Transverse colon (tissue), 4 donors: Measurements from ENCODE around the gene PARVA. TPM values are rescaled to one million over a fixed set of nuclear protein-coding genes. Genes with fewer than 3 reads are reported as not detected.
"Not testable (repeated sequence)": the region's sequence is repeated elsewhere in the genome, so short reads cannot be mapped to it uniquely, and the experiment has no call there.

Source experiments
- DNase-seq: peaks from one replicate; pipeline ENCODE4 v3.0.0-alpha.2; 2019
- H3K27ac ChIP-seq, 4 donors: fragments of 200-600 bp; sonication (generic); 2 replicates each; pipeline ENCODE4 v1.5.1; 2016 to 2018; ENCODE audit warnings: inconsistent platforms in 4 of 4
- H3K27me3 ChIP-seq: fragments of 200-600 bp; sonication (generic); 2 replicates; pipeline ENCODE4 v1.5.1; 2017; ENCODE audit warnings: inconsistent platforms
- H3K36me3 ChIP-seq, 4 donors: fragments of 200-600 bp; sonication (generic); 2 replicates each; pipeline ENCODE4 v1.5.1; 2017 to 2019; ENCODE audit warnings: inconsistent platforms in 4 of 4
- H3K4me1 ChIP-seq, 4 donors: fragments of 200-600 bp; sonication (generic); 2 replicates each; pipeline ENCODE4 v1.5.1; 2017 to 2020; ENCODE audit warnings: inconsistent platforms in 4 of 4
- H3K4me3 ChIP-seq, 4 donors: fragments of 200-600 bp; sonication (generic); 1 replicate in 1 of 4; 2 replicates in 3 of 4; pipeline versions ENCODE4 v1.5.1 to v1.6.1; 2017 to 2019; ENCODE audit warnings: inconsistent platforms in 4 of 4
- H3K9me3 ChIP-seq, 2 donors: fragments of 200-600 bp; sonication (generic); 2 replicates each; pipeline ENCODE4 v1.5.1; 2017 to 2019; ENCODE audit warnings: inconsistent platforms in 2 of 2
- CTCF ChIP-seq, 5 experiments: fragments of 200-600 bp in 3 of 5; fragments of 450-650 bp in 2 of 5; sonication (generic) in 3 of 5; IDR thresholded peaks; 1 replicate in 2 of 5; 2 replicates in 3 of 5; pipeline ENCODE4 v1.5.1; 2016 to 2017; ENCODE audit warnings: antibody characterized with exemption in 5 of 5, inconsistent platforms in 3 of 5, mild to moderate bottlenecking in 2 of 5, moderate library complexity in 1 of 5
- EP300 ChIP-seq: sonication (generic); formaldehyde crosslinking; IDR thresholded peaks from one replicate; pipeline ENCODE4 v1.6.1; 2017; ENCODE audit warnings: antibody characterized with exemption, low read depth
- POLR2A ChIP-seq: fragments of 450-650 bp; IDR thresholded peaks from one replicate; pipeline ENCODE4 v1.6.1; 2016; ENCODE audit warnings: antibody characterized with exemption, mild to moderate bottlenecking, moderate library complexity
- POLR2AphosphoS5 ChIP-seq, 3 donors: sonication (generic); formaldehyde crosslinking; IDR thresholded peaks; one replicate each; pipeline ENCODE4 v1.6.1; 2016; ENCODE audit warnings: antibody characterized with exemption in 3 of 3
- WGBS, 2 donors: methylation state at CpG; one replicate each; pipeline ENCODE4 v1.1.5; 2018; ENCODE audit warnings: low coverage in 1 of 2; 5-methylcytosine and 5-hydroxymethylcytosine counted together
- in situ Hi-C, 4 donors: fragments of 200-750 bp; cut with MboI; loops; one replicate each; pipeline versions ENCODE4 v1.15.0 to v1.15.1; 2017; ENCODE audit warnings: low sequenced_read_pairs in 3 of 4, low pct_ligation_motif_present in 1 of 4, low pct_unique_long_range_greater_than_20kb in 1 of 4
- intact Hi-C: fragments of 100-400 bp; cut with DNase I; formaldehyde crosslinking; loops from one replicate; pipeline ENCODE4 v1.15.1; 2023; ENCODE audit warnings: low total_unique reads
- total RNA-seq, 4 donors: library from RNA; depleted of rRNA; stranded (reverse); fragments of >200 nt; gene quantifications; one replicate each; pipeline ENCODE4 v1.1.0, GENCODE V29; 2016

Gene PARVA
- total RNA-seq, 4 donors from 2014 or later = 34.3 to 82.0 (median 45.1) TPM

DNA sequence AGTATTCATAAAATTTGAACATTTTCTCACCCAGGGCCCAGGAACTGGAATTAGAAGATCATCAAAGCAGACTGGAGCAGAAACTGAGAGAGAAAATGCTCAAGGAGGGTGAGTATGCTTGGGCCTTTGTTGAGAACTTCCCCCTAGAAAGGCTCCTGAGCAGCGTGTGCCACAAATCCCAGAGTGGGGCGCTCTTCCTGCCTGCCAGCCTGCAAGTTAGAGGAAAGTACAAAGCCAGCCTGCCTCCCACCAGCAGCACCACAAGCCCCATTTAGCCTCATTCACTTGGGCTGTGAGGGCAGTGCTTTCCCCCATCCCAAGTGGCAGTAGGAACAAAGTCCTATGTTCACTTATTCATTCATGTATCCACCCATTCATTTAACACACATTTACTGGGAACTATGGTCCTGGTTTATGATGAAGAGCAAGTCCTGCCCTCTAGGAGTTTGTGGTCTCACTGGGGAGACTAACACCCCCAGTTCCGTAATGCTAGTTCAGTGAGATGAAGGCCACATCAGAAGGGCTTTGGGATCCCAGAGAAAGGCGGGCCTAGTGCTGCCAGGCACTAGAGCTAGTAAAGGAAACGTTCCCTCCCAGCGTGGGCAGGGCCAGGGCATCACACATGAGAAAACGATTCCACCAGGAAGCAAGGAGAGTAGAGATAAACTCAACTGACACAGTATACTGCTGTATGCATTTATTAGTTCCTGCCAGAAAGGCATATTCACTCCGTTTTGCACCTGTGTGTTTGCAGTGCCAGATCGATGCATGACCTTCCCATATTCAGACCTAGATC is 22.4 kb upstream of the PARVA start:
- peak; percentile 24 for DNase-seq
- TF ChIP-seq EP300 = no peak
- no peak for TF ChIP-seq POLR2A
- no peak for TF ChIP-seq CTCF (IDR thresholded peaks at IDR 0.05)
- TF ChIP-seq POLR2AphosphoS5 (IDR thresholded peaks at IDR 0.05) = no peak
- no peak overlapping the region for H3K4me3 ChIP-seq
- H3K4me1 ChIP-seq = peaks cover 0 to 4% (median 3%) of the 10 kb centered on the region in 4 donors
- H3K9me3 ChIP-seq = no peaks in the 10 kb centered on the region
- in situ Hi-C loops (no loop called here), intact Hi-C loops (no loop called here)
- H3K27me3 ChIP-seq = no peaks in the 10 kb centered on the region
- 56% methylated on average over 9 of the region's 9 CpGs; no CpG with 5 or more reads in 1 of the 2 donors for WGBS, 2 donors
- H3K36me3 ChIP-seq = no peaks in the 10 kb centered on the region
- peak overlapping the region in 1 of 4 donors; percentile 45 for H3K27ac ChIP-seq

- H3K4me1 ChIP-seq = peaks cover 0 to 23% (median 11%) of the 10 kb centered on the region in 4 donors
- no peaks in the 10 kb centered on the region for H3K36me3 ChIP-seq
- 42 to 68% methylated on average over 2 to 4 of the region's 4 CpGs for WGBS, 2 donors
- no peak overlapping the region for H3K4me3 ChIP-seq
- no peaks in the 10 kb centered on the region for H3K27me3 ChIP-seq
- no peak for DNase-seq
- no peaks in the 10 kb centered on the region for H3K9me3 ChIP-seq
- H3K27ac ChIP-seq = peak overlapping the region in 1 of 4 donors; percentile 28
- no peak for TF ChIP-seq CTCF (IDR thresholded peaks at IDR 0.05)
- in situ Hi-C loops = no loop called here
- intact Hi-C loops = no loop called here
Measured at GRCh38 chr11:12356944-12357655, 20.3 kb upstream of the PARVA start.

DNA sequence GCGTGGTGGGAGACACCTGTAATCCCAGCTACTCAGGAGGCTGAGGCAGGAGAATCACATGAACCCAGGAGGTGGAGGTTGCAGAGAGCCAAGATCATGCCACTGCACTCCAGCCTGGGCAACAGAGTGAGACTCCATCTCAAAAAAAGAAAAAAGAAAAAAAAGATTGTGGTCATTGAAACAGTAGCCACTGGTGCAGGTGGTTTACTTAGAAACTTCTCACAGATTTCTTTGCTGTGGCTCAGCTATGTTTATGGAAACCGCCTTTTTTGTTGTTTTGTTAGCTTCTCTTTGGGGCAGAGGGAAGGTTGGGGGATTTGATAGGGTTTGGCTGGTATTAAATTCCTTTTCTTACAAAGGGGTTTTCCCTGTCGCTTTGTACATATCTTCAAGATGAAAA is 19.7 kb upstream of the PARVA start:
- 74 to 86% methylated on average over 3 of the region's 3 CpGs for WGBS, 2 donors
- DNase-seq, in situ Hi-C loops, H3K4me3 ChIP-seq, H3K9me3 ChIP-seq, intact Hi-C loops, H3K27me3 ChIP-seq, H3K36me3 ChIP-seq: not testable (repeated sequence)
- H3K4me1 ChIP-seq = peaks cover 0 to 26% (median 11%) of the 10 kb centered on the region in 4 donors
- H3K27ac ChIP-seq = peak overlapping the region in 1 of 4 donors; percentile 28

- DNase-seq = no peak
- Histone ChIP-seq H3K4me3 (no peak overlapping the region), H3K27me3 (no peaks in the 10 kb centered on the region), H3K4me1 (peaks cover 0 to 26% (median 11%) of the 10 kb centered on the region in 4 donors), H3K9me3 (no peaks in the 10 kb centered on the region), H3K36me3 (no peaks in the 10 kb centered on the region), H3K27ac (peak overlapping the region in 1 of 4 donors; percentile 42)
- TF ChIP-seq POLR2A (no peak), POLR2AphosphoS5 (IDR thresholded peaks at IDR 0.05) (no peak), EP300 (no peak), CTCF (IDR thresholded peaks at IDR 0.05) (no peak)
- 80 to 87% methylated on average over 1 to 12 of the region's 12 CpGs for WGBS, 2 donors
- intact Hi-C loops (no loop called here), in situ Hi-C loops (no loop called here)
Measured at GRCh38 chr11:12358302-12359188, 18.8 kb upstream of the PARVA start.
